Neural cell (in vitro differentiated cells): ENCODE measurements around the gene PIP4K2C.

Source experiments
- CTCF ChIP-seq: fragments of 450-650 bp; IDR thresholded peaks from 2 replicates; pipeline ENCODE4 v1.5.1; 2014; ENCODE audit warnings: antibody characterized with exemption, mild to moderate bottlenecking, moderate library complexity; ENCODE audit not compliant: poor library complexity, severe bottlenecking
- EZH2 ChIP-seq: fragments of 200-600, 300-800 bp; shearing (Covaris generic), sonication (generic); IDR thresholded peaks from 2 replicates; pipeline ENCODE4 v1.6.1; 2014; ENCODE audit warnings: antibody characterized with exemption, low read length, borderline replicate concordance, mild to moderate bottlenecking; ENCODE audit not compliant: insufficient read depth, poor library complexity, severe bottlenecking
- MXI1 ChIP-seq: fragments of 450-650 bp; conservative IDR thresholded peaks from 2 replicates; pipeline ENCODE4 v1.6.1; 2014; ENCODE audit warnings: antibody characterized with exemption, mild to moderate bottlenecking; ENCODE audit not compliant: poor library complexity, severe bottlenecking
- SMC3 ChIP-seq: fragments of 450-650 bp; conservative IDR thresholded peaks from 2 replicates; pipeline ENCODE4 v1.6.1; 2014; ENCODE audit warnings: antibody characterized with exemption, mild to moderate bottlenecking, moderate library complexity; ENCODE audit not compliant: poor library complexity

- TF ChIP-seq SMC3 (no peak), MXI1 (no peak), CTCF (no peak), EZH2 (no peak)
These were observed 36.1 kb upstream of the PIP4K2C start for GRCh38 chr12:57554897-57555296.
